Nephron progenitor cell (in vitro differentiated cells): ENCODE data around the gene MILR1.

Experiments
- DNase-seq: peaks from one replicate; pipeline ENCODE4 v3.0.0; 2021
- H3K27ac Mint-ChIP-seq: 2 replicates; pipeline ENCODE4 v1.8.0; 2021; ENCODE audit warnings: mild to moderate bottlenecking, moderate library complexity, mixed read lengths
- H3K27me3 Mint-ChIP-seq: 2 replicates; pipeline ENCODE4 v1.8.0; 2021; ENCODE audit warnings: mild to moderate bottlenecking, low read depth, mixed read lengths; ENCODE audit not compliant: poor library complexity
- H3K36me3 Mint-ChIP-seq: 2 replicates; pipeline ENCODE4 v1.8.0; 2021; ENCODE audit warnings: low read depth, mixed read lengths
- H3K4me1 Mint-ChIP-seq: 2 replicates; pipeline ENCODE4 v1.8.0; 2021; ENCODE audit warnings: mixed read lengths
- H3K4me3 Mint-ChIP-seq: 2 replicates; pipeline ENCODE4 v1.8.0; 2021; ENCODE audit warnings: mild to moderate bottlenecking, moderate library complexity, mixed read lengths
- H3K9me3 Mint-ChIP-seq: 2 replicates; pipeline ENCODE4 v1.8.0; 2021; ENCODE audit warnings: mild to moderate bottlenecking, moderate library complexity, mixed read lengths
- TF ChIP-seq, protein P1 (sequence below): fragments of 200-600 bp; sonication (generic); IDR thresholded peaks from 2 replicates; pipeline ENCODE4 v1.5.0; 2021; ENCODE audit warnings: antibody characterized with exemption

MILR1 gene

DNA sequence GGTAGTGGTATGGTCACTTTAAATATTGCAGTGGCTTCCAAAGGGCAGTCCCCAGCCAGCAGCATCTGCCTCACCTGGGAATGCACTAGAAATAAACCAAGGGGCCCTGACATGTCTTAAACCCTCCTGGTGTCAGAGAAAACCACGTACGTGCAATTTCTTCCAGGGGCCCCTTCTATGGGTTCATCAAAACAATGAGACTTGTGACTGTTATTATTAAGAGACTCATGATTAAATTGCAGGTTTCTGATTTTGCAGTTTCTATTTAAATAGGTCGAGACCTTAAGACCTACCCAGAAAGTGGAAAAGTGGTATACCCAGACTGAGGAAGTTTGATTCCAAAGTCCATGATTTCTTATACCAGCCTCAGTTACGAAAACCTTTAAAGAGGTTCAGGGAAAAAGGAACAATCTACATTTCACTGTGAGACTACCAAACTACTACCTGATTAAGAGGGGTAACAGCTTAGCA, 48.7 kb downstream of the MILR1 start:
- TF ChIP-seq, protein P1, sequence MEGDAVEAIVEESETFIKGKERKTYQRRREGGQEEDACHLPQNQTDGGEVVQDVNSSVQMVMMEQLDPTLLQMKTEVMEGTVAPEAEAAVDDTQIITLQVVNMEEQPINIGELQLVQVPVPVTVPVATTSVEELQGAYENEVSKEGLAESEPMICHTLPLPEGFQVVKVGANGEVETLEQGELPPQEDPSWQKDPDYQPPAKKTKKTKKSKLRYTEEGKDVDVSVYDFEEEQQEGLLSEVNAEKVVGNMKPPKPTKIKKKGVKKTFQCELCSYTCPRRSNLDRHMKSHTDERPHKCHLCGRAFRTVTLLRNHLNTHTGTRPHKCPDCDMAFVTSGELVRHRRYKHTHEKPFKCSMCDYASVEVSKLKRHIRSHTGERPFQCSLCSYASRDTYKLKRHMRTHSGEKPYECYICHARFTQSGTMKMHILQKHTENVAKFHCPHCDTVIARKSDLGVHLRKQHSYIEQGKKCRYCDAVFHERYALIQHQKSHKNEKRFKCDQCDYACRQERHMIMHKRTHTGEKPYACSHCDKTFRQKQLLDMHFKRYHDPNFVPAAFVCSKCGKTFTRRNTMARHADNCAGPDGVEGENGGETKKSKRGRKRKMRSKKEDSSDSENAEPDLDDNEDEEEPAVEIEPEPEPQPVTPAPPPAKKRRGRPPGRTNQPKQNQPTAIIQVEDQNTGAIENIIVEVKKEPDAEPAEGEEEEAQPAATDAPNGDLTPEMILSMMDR = no peak
- DNase-seq = no peak
- H3K4me1 Mint-ChIP-seq = peaks cover 80% of the 10 kb centered on the region
- H3K27ac Mint-ChIP-seq = peak overlapping the region; percentile 96
- peak overlapping the region; percentile 98 for H3K4me3 Mint-ChIP-seq
- no peaks in the 10 kb centered on the region for H3K9me3 Mint-ChIP-seq
- H3K27me3 Mint-ChIP-seq = peaks cover 3% of the 10 kb centered on the region
- H3K36me3 Mint-ChIP-seq = peaks cover 53% of the 10 kb centered on the region

DNA sequence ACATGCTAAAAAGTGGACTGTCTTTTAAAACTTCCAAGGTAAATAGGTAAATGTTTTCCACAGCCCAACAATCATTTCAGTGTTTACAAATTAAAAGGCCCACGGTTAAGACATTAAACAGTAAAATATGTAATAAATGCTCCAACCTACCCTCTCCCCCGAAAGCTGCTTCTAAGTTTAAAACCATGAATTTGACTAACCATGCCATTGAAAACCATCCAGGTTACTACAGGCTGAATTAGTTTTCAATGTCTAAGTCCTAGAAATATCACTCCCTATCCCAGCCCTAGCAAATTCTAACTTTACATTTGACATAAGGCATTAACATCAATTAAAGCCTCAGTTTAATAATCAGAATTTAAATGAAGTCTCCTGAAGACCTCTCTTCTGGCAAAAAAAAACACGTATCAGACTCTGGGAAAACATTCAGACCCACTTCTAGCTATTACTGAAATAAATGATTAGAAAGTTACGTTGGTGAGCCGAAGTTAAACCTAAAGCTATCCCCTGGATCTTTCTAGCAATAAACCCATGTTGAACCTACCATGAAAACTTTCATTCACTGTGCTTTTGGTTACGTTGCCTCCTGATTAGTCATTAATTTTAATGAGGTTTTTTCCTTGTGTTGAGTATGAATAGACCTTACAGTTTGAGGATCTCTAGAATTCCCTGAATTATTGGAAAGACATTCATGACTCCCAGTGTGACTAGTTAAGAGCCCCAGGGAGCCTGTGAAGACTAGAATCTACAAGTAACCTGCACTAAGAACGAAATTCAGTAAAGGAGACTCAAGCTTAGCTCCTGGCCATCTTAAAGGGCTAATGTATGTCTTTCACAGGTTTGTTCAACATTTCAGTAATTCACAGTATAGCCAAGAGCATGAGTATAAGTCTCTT, 49.6 kb downstream of the MILR1 start:
- no peaks in the 10 kb centered on the region for H3K9me3 Mint-ChIP-seq
- H3K27me3 Mint-ChIP-seq = peaks cover 3% of the 10 kb centered on the region
- peaks cover 90% of the 10 kb centered on the region for H3K4me1 Mint-ChIP-seq
- H3K27ac Mint-ChIP-seq = peak overlapping the region; percentile 92
- TF ChIP-seq, protein P1 = no peak
- no peak for DNase-seq
- H3K4me3 Mint-ChIP-seq = peak overlapping the region; percentile 98
- H3K36me3 Mint-ChIP-seq = peaks cover 55% of the 10 kb centered on the region

DNA sequence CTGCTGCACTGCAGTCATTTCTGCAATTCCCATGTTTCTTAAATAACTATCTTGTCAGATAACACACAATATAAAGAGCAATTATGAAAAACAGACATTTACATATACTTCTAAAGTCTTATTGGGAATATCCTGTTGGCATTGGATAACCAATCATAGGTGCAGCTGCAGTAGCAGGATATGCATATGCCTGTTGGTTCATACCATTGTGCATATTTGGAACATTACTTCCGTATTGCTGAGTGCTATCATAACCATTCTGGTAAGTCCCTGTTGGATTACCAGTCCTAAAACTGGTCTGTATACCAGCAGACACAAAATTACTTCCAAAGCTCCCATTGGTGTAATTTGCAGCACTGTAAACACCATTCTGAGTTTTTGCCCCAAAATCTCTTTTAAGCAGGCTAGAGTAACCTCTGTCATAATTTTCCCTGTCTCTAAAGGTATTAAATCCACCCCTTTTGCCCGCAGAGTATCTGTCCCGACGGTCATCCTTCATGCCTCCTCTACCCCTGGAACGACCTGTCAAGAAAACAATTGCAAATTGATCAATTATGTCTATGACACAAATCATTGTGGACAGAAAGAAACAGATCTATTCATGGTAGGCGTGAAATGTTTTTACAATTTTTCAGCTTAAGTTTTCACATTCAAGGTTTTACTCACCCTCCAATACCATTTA, 51.0 kb downstream of the MILR1 start:
- Mint-ChIP-seq H3K4me3 (no peak overlapping the region), H3K9me3 (no peaks in the 10 kb centered on the region), H3K27me3 (no peaks in the 10 kb centered on the region), H3K27ac (peak overlapping the region; percentile 17), H3K36me3 (peaks cover 57% of the 10 kb centered on the region), H3K4me1 (peaks cover 91% of the 10 kb centered on the region)
- no peak for DNase-seq
- TF ChIP-seq, protein P1 = no peak

DNA sequence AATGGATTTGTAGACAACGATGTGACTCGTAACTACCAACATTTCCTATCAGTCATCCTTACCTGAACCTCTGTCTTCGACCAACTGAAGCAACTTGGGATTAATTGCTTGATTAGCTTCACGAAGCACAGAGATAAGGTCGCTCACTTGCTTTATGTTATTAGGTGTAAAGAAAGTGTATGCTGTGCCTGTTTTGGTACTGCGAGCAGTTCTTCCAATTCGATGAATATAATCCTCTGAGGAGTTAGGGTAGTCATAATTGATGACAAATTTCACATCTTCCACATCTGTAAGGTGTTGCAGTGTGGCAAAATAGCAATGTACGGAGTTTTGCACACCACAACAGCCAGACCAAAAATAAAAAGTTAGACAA, 51.6 kb downstream of the MILR1 start:
- peaks cover 89% of the 10 kb centered on the region for H3K4me1 Mint-ChIP-seq
- TF ChIP-seq, protein P1 = no peak
- peaks cover 61% of the 10 kb centered on the region for H3K36me3 Mint-ChIP-seq
- no peak for DNase-seq
- no peak overlapping the region for H3K4me3 Mint-ChIP-seq
- peaks cover 1% of the 10 kb centered on the region for H3K27me3 Mint-ChIP-seq
- no peaks in the 10 kb centered on the region for H3K9me3 Mint-ChIP-seq
- peak overlapping the region; percentile 17 for H3K27ac Mint-ChIP-seq

DNA sequence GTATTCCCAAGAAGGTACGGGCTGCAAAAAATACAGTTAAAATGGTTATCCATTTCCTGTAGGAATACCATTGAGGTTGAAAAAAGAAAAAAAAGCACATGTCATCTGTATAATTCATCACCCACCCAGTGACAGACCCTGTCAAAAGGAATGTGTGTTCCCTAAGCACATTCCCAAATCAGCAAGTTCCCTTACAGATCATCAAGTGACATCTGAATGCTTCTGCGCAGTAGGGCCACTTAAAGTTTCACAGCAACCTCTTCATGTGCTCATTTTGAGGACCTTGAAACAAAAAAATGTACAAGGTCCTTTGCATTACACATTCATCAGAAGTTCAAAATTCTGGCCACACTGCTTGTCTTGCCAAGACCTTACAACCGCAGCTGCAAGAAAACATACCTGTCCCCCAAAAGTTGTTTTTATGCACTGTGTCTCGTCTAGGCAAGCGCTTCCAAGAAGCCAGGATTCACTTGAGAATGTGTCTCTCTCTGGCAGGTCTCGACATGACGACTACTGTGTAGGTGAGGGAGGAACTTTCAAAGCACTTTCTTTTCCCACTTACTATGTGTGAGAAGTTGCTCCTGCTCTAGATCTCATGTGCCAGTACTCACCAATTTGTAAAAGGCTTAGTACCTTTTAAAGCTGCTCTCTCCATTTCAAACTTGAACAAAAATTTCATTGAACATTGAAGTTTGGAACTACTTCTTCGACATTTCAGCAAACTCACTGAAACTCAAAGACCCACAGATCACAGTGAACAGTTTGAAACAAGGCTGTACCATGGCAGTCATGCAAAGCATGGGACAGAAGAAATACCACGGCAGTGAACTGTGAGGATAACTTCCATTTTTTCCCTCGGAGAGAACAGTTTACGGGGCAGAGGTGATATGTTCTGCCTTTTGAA, 52.2 kb downstream of the MILR1 start:
- no peaks in the 10 kb centered on the region for H3K9me3 Mint-ChIP-seq
- peak overlapping the region; percentile 26 for H3K4me3 Mint-ChIP-seq
- peaks cover 82% of the 10 kb centered on the region for H3K4me1 Mint-ChIP-seq
- no peak for DNase-seq
- H3K27me3 Mint-ChIP-seq = peaks cover 2% of the 10 kb centered on the region
- peaks cover 66% of the 10 kb centered on the region for H3K36me3 Mint-ChIP-seq
- TF ChIP-seq, protein P1 = no peak
- H3K27ac Mint-ChIP-seq = peak overlapping the region; percentile 93
